Kidney tubule cell (primary cell): ENCODE results near the gene B3GNT7.
"Not testable (repeated sequence)": the region's sequence is repeated elsewhere in the genome, so short reads cannot be mapped to it uniquely, and the experiment has no call there.

Experiments
- DNase-seq: peaks from one replicate; pipeline ENCODE4 v3.0.0-alpha.2; 2018; ENCODE audit warnings: low spot score

B3GNT7 gene

DNA sequence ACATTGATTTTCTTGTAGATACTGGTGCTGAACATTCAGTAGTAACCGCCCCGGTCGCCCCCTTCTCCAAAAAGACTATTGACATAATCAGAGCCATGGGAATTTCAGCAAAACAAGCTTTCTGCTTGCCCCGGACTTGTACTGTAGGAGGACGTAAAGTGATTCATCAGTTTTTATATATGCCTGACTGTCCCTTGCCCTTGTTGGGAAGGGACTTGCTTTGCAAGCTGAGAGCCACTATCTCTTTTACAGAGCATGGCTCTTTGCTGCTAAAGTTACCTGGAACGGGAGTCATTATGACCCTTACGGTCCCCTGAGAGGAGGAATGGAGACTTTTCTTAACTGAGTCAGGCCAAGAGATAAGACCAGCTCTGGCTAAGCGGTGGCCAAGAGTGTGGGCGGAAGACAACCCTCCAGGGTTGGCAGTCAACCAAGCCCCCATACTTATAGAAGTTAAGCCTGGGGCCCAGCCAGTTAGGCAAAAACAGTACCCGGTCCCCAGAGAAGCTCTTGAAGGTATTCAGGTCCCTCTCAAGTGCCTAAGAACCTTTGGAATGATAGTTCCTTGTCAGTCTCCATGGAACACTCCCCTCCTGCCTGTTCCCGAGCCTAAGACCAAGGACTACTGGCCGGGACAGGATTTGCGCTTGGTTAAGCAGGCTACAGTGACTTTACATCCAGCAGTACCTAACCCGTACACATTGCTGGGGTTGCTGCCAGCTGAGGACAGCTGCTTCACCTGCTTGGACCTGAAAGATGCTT, 8.1 kb downstream of the B3GNT7 start:
- peak; percentile 55 for DNase-seq

DNA sequence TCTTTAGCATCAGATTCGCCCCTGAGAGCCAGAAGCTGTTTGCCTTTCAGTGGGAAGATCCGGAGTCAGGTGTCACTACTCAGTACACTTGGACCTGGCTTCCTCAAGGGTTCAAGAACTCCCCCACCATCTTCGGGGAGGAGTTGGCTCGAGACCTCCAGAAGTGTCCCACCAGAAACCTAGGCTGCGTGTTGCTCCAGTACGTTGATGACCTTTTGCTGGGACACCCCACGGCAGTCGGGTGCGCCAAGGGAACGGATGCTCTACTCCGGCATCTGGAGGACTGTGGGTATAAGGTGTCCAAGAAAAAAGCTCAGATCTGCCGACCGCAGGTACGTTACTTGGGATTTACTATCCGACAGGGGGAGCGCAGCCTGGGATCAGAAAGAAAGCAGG, 8.7 kb downstream of the B3GNT7 start:
- not testable (repeated sequence) for DNase-seq

DNA sequence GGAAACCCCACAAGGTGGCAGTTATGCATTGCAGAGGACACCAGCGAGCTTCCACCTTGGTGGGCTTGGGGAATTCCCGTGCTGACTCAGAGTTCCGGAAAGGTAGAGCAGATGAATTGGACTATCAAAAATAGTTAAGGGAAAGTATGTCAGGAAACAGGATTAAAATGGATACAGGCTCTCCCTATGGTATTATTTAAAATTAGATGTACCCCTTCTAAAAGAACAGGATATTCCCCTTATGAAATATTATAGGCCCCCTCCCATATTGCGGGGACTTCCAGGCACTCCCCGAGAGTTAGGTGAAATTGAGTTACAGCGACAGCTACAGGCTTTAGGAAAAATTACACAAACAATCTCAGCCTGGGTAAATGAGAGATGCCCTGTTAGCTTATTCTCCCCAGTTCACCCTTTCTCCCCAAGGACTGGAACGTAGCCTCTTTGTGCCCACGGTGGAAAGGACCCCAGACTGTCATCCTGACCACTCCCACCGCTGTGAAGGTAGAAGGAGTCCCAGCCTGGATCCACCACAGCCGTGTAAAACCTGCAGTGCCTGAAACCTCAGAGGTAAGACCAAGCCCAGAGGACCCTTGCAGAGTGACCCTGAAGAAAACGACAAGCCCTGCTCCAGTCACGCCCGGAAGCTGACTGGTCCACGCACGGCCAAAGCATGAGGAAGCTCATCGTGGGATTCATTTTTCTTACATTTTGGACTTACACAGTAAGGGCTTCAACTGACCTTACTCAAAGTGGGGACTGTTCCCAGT, 10.3 kb downstream of the B3GNT7 start:
- peak; percentile 67 for DNase-seq

DNA sequence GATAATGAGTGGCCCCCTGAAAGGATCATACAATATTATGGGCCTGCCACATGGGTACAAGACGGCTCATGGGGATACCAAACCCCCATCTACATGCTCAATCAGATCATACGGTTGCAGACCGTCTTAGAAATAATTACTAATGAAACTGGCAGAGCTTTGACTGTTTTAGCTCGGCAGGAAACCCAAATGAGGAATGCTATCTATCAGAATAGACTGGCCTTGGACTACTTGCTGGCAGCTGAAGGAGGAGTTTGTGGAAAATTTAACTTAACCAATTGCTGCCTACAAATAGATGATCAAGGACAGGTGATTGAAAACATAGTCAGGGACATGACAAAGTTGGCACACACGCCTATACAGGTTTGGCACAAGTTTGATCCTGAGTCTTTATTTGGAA, 12.2 kb downstream of the B3GNT7 start:
- DNase-seq = not testable (repeated sequence)

DNA sequence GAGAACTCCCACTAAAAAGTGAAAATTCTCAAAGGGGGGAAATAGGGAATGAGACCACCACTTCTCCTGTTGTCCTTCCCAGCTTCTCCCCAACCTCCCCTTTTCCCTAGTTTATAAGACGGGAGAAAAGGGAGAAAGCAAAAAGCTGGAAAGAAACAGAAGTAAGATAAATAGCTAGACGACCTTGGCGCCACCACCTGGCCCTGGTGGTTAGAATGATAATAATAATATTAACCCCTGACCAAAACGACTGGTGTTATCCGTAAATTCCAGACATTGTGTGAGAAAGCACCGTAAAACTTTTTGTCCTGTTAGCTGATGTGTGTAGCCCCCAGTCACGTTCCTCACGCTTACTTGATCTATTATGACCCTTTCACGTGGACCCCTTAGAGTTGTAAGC, 12.8 kb downstream of the B3GNT7 start:
- DNase-seq = not testable (repeated sequence)

DNA sequence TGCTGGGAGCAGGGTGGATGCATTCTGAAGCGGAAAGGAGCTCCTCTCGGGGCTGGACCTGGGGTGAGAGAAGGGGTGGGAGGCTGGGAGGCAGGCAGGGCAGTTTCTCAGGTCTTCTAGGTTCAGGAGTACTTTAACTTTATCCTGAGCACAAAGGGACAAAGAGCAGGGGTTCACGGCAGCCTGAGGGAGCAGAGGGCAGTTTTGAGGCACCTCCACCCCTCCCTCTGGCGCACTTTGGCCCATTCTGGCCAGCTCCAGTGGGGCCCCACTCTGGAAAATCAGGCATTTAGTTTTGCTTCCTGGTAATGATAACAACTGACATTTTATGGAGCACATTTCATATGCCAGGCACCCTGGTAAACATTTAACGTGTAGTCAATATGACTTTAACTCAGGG, 14.3 kb downstream of the B3GNT7 start:
- no peak for DNase-seq

DNA sequence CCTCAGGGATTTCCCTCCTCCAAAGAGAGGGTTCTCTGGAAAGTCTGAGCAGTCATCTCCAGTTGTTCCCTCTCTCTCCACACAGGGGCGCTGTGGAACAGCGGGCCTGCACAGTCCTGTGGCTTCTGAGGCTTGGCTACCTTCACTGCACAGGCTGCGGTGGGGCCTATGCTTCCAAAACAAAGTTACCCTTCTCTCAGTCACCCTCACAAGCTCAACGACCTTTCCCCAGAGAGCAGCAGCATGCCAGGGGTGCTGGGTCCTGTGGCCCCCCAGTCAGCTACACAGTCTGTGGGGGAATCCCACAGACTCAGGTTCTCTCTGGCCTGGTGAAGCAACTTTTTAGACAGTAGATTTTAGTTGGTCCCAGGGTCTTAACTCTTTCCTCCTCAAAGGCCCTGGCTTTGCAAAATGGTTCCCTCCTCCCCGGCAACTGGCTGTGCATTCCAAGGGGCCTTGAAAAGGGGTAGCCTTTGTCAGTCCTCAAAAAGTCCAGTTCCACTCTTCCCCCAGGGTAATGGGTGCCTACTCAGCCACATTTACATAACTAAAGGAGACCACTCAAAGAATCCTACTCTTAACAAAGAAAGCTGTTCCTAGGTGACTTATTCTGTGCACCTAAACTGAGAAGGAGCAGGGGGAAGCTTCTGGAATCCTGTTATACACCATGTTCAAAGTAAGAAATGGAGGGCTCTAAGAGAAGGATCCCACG, 14.9 kb downstream of the B3GNT7 start:
- DNase-seq = no peak

DNA sequence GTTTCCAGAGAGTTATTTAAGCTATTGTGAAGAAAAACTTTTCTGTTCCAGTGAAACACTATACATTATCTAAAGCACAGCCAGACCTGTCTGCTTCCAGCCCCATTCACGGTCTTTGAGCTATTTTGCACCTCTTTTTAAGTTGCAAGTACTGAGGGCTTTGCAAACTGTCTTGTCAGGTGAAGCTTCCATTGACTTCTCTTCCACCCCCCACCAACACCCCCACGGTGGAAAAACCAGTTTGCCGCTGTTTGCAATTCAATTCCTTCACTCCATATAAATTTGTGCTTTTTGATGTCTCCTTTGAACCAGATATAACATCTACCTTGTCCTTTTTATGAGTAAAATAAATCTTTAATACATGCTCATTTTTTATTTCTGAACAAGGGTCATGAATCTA, 15.7 kb downstream of the B3GNT7 start:
- DNase-seq = no peak

DNA sequence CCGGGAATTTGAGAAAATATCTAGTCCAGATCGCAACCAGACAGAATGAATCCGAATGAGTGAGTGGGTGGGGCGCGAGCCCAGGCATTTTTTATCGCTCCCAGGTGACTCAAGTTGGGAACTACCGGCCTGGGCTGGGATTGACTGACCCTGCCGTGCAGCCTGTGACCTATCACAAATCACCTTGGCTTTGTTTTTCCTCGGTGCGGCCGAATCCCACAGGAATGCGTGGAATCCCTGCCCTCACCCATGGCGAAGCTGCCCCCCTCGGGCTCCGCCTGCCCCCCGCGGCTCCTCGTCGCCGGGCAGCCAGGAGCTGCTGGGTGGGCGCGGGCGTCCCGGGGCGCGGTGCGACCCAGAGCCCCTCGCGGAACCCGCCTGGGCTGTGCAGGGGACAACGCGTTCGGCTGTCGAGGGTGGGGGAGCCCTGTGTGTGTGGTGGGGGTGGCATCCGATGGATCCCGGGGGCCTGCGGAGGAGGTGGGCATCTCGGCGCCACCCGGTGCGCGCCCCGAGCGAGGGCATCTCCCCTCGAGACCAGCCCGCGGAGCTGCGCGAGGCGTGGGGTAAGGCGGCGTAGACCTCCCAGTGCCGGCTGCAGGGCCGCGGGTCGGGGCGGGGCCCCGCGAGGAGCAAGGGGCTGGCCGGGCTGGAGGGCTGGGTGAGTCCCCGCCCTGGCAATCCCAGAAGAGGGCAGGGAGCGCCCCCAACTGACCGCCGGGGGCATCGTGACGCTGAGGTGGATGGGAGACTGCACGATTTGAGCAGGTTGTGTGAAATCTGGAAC, 16.5 kb downstream of the B3GNT7 start:
- peak; percentile 95 for DNase-seq

DNA sequence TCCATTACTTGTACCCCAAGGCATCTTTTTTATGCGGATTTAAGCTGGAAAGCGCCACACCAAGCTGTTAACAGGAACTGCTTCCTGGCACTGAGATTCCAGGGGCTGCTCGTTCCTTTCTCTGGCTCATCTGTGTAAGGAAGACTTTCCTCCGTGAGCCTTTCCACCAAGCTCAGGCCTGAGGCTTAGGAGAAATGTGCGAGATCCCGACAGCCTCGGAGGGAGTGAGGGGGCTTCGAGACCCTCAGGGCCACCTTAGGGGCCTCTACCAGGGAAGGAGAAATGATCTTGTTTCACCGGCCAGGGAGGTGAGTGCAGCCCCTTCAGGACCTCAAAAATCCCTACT, 17.1 kb downstream of the B3GNT7 start:
- DNase-seq = no peak

DNA sequence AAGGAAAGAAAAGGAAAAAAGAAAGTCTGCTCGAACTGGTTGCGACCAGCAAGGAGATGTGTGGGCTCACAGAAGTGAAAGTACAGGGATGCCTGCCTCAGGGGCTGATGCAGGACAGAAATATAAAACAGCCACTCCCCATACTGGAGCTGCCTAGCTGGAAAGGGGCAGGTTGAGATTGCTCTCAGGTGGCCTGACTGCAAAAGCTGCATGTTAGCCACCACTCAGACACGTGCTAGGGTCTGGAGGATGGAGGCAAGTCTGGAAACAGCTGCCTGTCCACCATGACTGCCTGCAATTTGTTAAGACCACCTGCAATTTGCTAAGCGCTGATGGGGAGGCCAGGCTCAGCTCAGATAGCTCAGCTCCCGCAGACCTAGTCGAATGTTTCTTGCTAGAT, 17.9 kb downstream of the B3GNT7 start:
- DNase-seq = no peak

DNA sequence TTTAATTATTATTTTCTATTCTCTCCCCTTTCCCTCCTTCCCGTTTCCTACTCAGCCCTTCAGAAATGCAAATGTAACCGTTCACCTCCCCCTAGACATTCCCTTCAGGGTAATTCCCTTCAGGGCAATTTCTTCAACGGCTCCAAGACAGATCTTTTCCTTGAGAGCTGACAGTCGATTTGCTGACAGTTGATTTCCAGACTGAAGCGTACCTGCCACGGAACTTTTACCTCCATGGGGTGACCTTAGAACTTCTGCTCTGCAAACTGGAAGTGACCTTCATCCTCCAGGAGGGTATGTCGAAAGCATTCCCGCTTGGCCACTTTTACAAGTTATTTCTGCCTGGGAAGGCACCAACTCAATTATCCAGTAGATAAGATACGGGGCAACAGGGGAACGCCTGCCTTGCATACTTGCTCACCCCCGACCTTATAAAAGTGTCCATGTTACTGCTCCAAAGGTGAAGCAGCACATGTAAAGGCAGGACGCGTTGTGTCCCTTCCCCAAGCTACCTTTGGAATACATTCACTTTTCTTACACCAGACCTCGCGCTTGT, 18.5 kb downstream of the B3GNT7 start:
- DNase-seq = no peak

DNA sequence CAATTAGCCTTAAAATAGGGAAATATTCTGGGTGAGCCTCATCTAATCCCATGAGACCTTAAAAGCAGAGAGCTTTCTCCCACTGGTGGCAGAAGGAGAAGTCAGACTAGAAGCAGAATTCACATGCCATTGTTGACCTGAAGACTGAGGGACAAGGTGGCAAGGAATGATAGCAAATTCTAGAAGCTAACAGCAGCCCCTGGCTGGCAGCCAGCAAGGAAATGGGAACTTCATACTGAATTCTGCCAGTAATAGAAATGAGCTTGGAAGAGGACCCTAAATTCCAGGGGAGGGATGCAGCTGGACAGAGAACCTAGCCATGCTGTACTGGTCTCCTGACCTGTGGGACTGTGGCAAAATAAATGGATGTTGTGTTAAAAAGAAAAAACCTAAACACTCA, 19.5 kb downstream of the B3GNT7 start:
- DNase-seq = no peak

DNA sequence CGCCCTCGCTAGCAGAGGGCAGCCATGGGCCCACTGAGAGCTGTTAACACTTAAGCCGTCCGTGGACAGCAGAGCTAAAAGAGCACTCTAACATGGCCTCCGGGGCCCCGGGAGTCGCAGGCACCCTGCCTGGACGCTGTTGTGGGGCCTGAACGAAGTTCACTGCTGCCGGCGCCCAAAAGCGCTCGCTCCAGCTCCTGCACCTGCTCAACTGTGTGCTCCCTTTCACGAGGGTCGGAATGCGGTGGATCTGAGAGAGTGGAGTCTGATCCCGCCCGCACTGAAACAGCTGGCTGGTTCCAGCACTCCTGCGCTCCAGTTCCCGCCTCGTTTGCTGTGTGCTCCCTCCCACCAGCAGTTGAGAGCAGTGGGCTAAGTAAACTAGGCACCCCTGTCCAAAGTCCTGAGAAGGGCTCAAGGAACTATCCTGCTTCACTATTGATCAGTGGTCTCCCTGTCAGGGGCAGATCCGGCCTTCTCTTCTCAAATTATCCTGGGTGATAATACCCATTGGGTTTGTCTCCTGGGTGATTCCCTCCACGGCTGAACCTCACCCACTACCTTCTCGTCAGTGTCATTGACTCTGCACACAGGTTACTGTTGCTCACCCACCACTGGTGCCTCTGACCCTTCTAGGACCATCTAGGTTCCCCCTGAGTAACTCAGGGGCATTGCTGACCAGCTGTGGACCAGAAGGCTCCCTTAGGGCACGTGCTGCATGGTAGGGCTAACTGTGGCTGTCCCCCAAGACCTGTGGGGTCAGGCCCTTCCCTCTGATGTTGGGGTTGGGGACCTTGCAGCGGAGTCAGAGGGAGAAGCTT, 23.5 kb downstream of the B3GNT7 start:
- no peak for DNase-seq

DNA sequence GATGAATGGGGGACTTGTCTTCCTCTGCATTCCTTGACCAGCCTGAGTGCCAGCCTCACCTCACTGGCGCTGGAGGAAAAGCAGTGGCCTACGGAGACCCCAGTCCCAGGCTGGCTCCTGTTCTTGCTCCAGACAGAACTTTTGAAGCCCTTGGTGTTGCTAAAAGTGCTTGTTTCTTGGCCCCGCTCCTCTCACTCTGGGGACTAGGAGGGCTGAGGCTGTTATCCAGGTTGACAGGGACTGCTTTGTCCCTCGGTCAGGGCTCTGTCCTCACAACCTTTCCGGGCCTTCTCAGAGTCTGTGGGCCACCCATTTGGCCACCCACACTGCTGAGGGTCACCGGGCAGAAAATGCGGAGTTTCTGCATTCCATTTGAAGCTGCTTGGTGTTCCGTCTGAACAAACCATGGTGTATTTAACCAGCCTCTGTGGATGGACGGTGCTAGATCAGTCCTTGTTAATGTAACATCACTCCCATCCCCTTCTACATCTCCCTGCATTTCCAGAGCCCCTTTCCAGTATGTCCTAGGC, 25.6 kb downstream of the B3GNT7 start:
- no peak for DNase-seq

DNA sequence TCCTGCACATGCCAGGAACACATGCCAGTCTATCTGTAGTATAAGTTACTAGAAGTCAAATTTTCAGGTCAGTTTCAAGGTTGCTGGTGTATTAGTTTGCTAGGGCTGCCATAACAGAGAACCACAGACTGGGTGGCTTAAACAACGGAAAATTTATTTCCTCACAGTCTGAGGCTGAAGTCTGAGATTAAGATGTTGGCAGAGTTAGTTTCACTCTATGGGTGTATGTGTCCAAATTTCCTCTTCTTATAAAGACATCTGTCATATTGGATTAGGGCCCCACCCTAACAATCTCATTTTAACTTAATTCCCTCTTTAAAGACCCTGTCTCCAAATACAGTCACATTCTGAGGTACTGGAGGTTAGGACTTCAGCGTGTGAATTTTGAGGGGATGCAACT, 26.5 kb downstream of the B3GNT7 start:
- no peak for DNase-seq

DNA sequence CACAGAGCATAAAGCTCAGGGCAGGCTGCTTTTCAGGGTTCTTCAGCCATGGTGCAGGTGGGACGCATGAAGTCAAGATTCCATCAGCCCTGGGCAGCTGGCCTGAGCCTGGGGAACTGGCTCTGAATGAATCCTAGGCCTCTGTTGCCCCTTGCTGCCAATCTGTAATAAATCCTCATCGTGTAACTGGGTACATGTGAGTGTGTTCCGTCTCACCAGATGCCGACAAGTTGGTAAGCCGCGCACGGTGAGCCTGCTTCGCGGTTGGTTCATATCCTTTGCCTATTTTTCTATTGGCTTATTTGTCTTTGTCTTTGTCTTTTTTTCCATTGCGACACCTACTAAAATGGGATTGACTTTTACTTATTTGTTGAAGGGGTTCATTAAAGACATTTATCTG, 27.7 kb downstream of the B3GNT7 start:
- no peak for DNase-seq

DNA sequence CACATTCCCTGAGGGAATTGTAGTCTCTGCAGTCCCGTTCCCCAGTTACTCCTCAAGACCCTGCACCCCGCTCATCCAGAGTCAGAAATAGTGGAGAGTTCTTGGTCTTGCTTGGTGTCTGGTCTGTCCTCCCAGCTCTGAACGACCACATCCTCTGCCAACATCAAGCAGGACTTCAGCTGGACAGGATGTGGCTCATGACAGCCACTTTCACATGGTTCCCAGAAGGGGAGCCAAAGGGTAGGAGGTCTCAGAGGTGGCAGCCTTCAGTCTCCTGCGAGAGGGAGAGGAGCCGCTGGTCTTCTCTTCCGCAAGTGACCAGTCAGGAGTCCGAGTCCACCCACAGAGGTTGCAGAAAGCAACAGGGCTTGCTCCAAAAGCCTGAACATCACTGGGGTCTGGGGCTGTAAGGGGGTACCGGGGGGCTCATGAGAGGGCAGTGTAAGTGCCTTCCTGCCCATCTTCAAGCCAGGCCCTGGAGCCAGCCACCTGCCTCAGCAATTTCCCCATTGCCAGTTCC, 29.8 kb downstream of the B3GNT7 start:
- DNase-seq = no peak

DNA sequence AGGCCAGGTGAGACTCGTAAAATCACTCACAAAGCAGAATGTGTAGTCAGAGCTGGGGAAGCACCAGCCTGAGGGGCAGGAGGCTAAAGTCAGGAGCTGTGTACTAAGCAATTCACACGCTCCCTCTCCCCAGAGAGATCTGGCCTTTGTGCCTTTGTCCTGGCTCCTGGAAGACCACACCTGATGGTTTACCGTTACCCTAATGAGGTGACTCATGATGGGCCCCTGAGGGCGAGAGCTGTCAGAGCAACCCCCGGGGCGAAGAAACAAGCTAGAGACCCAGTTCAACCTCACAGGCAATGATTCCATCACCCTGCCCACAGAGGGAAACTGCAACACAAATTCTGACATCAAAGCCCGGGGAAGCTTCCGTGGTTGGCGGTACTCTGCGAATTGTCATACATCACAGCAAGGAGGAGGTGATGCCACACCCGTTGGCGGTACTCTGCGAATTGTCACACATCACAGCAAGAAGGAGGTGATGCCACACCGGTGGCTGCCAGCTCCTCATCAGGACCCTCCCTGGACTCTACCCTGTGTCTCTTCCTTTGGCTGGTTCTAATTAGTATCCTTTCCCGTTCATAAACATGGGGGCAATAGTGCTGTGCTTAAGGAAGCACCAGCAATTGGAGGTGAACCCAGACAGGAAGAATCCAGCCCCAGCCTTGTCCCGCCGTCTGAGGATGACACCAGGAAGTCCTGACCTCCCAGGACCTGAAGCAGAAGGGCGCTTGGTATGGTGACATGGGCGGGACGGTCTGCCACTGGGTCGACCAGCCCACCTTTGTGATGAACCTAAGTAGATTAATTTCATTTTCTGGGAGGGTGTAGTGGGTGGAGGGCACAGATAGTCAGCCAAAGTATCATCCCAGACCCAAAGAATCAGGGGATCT, 30.5 kb downstream of the B3GNT7 start:
- peak; percentile 15 for DNase-seq

DNA sequence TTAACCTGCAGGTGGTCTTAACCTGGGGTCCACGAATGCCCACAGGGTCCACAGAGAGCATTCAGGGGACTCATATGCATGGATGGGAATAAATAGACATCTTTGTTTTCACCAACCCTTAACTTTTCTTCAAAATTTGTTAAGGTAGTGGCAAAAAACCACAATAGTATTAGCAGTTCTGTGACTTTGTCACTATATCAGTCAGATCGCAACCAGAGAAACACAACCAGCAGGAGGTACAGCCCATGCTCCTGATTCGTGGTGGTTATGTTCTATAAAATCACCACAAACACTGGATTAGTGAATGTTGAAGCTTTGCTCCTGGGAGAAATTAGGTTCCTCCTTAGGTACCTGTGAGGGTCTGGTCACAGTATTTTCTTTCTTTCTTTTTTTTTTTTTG, 31.6 kb downstream of the B3GNT7 start:
- DNase-seq = no peak
